Measurements from ENCODE around the gene NCAPD3. TPM values are rescaled to one million over a fixed set of nuclear protein-coding genes. Genes with fewer than 3 reads are reported as not detected.

Gene NCAPD3
- total and polyA plus RNA-seq, 9 of the 15 experiments (the other 6 are each of a cell fraction or from before 2014, with no cell fraction given) = 23.6 to 80.6 (median 58.6) TPM

GRCh38 chr11:134159652-134160051 is 64.1 kb downstream of the NCAPD3 start:
- no TSS peak for BruUV-seq (replicated peaks)
- no peak overlapping the region for H3K4me3 ChIP-seq
- 94% methylated on average over 9 of the region's 9 CpGs for WGBS (ENCODE audit: insufficient coverage, low coverage, missing lambda C conversion rate)
- CTCF ChIA-PET (ENCODE audit: low intra/inter-chr PET ratio) = no interaction called here
- intact Hi-C loops (cut with micrococcal nuclease) (no loop called here), in situ Hi-C loops (cut with MboI) (no loop called here)
- no peaks in the 10 kb centered on the region for H3K79me2 ChIP-seq (ENCODE audit: control insufficient read depth, insufficient read depth, low read length)
- H3K4me2 ChIP-seq (ENCODE audit: insufficient read depth, low read length) = no peak overlapping the region
- H2AFZ ChIP-seq (ENCODE audit: low read depth, low read length) = no peak overlapping the region
- H3K27me3 ChIP-seq (ENCODE audit: control insufficient read depth in 2 of 2, insufficient read depth in 2 of 2, low read length in 2 of 2) = no peaks in the 10 kb centered on the region
- no peak overlapping the region for H3K27ac ChIP-seq (ENCODE audit: extremely low read depth, low read depth, low read length)
- H3K9me3 ChIP-seq (replicated peaks; ENCODE audit: control insufficient read depth, insufficient read depth, low read depth, low read length) = no peaks in the 10 kb centered on the region
- H3K36me3 ChIP-seq (ENCODE audit: control insufficient read depth, insufficient read depth, low read length) = peaks cover 96% of the 10 kb centered on the region
- H3K9ac ChIP-seq (ENCODE audit: insufficient read depth in 1 of 2, low read depth in 2 of 2, low read length in 2 of 2) = 0 out of 4 replicates have a peak overlapping the region, but pooled peaks of 1 of the 2 experiments have one; percentile 29
- no peak for ATAC-seq
- H3K9me1 ChIP-seq (ENCODE audit: control insufficient read depth, insufficient read depth, low read length) = no peaks in the 10 kb centered on the region
- no peak for DNase-seq (ENCODE audit: extremely low read depth in 1 of 4, low spot score in 3 of 4)
- H3K4me1 ChIP-seq (replicated peaks in 1 of 2; ENCODE audit: control insufficient read depth in 2 of 2, insufficient read depth in 2 of 2, low read length in 2 of 2) = no peaks in the 10 kb centered on the region
- POLR2A ChIA-PET = interaction anchor here (0.8 to 1.0 kb wide), 2 partner anchors 11 to 12 kb away, joined by 3 read pairs; no protein-coding TSS in a partner anchor
- H4K20me1 ChIP-seq (replicated peaks; ENCODE audit: control insufficient read depth, insufficient read depth, low read length) = peaks cover 2% of the 10 kb centered on the region
- no peak for FAIRE-seq
- TF ChIP-seq XRCC5 (IDR thresholded peaks at IDR 0.05; ENCODE audit: low read depth, low read length) (no peak), BCLAF1 (IDR thresholded peaks at IDR 0.05; ENCODE audit: borderline replicate concordance in 1 of 2, control insufficient read depth in 1 of 2, low read depth in 2 of 2, low read length in 1 of 2) (no peak), IRF9 (tag; IDR thresholded peaks at IDR 0.05) (no peak), MAFF (IDR thresholded peaks at IDR 0.05; ENCODE audit: low read length) (no peak), PTRF (tag; IDR thresholded peaks at IDR 0.05) (no peak), JUN (IDR thresholded peaks at IDR 0.05; ENCODE audit: borderline replicate concordance, low read depth, low read length) (no peak), JUN (CRISPR knock-in tag; IDR thresholded peaks at IDR 0.05; ENCODE audit: borderline replicate concordance) (no peak), NFE2L1 (tag; IDR thresholded peaks at IDR 0.05; ENCODE audit: borderline replicate concordance, low read depth) (no peak), GTF2B (IDR thresholded peaks at IDR 0.05; ENCODE audit: extremely low read depth, insufficient read length) (no peak), KLF16 (IDR thresholded peaks at IDR 0.05) (no peak), TSHZ1 (CRISPR knock-in tag; IDR thresholded peaks at IDR 0.05) (no peak), BRD9 (IDR thresholded peaks at IDR 0.05; ENCODE audit: low read depth, partially characterized antibody) (no peak), NCOA4 (IDR thresholded peaks at IDR 0.05; ENCODE audit: partially characterized antibody) (no peak), CBX3 (IDR thresholded peaks at IDR 0.05; ENCODE audit: borderline replicate concordance in 1 of 2, low read length in 2 of 2) (no peak)
